ENCODE data around the gene SPATA2.

Gene SPATA2

DNA sequence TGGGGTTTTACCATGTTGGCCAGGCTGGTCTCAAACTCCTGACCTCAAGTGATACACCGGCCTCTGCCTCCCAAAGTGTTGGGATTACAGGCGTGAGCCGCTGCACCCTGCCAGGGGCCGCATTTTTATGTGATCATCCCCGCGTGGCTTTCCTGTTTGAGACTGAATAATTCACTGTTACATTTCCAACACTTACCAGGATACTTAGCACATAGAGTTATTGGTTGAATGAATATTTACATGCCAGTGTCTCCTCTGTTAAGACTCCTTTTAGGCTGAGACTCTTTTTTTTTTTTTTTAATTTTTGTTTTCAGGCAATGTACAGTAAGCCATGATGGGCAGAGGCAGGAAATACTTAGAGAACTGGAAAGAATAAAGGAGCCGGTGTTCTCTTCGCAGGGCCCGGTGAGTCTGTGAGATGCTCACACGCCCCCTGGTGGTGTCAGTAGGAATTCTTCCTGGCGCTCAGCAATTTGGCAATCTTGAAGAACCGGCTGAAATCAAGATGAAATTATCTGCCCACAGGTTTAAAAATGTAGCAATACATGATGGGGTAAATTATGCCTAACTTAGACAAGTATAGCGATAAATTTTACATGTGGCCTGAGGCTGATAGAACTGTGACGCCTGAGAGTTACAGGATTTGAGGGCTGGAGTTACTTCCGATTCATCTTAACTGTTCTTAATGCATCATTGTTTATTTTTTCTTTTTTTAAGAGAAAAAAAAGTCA is 13.2 kb upstream of the SPATA2 start:
- DNase-seq = peak; percentile 56

DNA sequence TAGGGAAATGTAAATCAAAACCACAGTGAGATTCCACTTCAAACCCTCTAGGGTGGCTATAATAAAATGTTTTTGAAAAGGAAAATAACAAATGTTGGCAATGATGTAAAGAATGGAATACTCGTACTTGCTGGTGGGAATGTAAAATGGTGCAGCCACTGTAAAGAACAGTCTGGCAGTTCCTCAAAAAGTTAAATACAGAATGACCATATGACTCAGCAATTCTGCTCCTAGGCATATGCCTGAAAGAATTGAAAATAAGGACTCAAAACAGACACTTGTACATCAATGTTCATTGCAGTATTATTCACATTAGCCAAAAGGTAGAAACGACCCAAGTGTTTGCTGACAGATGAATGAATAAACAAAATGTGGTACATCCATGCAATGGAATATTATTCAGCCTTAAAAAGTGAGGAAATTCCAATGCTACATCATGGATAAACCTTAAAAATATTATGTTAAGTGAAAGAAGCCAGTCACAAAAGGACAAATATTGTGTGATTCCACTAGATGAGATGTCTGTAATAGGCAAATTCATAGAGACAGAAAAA is 10.6 kb upstream of the SPATA2 start:
- DNase-seq = no peak

DNA sequence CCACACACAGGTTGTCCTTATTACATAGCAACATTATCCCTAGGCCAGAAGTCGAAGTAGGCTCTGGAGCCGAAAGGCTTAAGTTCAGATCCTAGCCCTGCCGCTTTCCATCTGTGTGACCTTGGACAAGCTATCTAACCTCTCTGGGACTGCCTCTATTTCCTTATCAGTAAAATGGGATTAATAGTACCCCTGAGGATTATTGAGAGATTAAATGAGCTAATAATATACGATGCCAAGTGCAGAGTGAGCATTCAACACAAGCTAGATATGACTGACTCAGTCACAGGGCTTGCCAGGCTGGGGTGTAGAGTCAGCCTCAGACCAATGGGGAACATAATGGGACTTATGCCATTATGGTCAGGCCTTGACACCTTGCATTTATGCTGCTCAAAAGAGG is 8.9 kb upstream of the SPATA2 start:
- no peak for DNase-seq

DNA sequence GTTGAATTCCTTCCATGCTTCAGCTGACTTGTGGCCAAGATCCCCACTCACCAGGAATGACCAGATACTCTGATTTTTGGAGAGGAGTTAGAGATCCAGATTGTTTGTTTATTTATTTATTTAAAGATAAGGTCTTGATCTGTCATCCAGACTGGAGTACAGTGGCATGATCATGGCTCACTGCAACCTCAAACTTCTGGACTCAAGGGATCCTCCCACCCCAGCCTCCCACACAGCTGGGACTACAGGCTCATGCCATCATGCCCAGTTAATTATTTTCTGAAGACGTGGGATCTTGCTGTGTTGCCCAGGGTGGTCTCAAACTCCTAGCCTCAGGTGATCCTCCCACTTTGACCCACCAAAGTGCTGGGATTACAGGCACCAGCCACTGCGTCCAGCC is 4.1 kb upstream of the SPATA2 start:
- DNase-seq = no peak

DNA sequence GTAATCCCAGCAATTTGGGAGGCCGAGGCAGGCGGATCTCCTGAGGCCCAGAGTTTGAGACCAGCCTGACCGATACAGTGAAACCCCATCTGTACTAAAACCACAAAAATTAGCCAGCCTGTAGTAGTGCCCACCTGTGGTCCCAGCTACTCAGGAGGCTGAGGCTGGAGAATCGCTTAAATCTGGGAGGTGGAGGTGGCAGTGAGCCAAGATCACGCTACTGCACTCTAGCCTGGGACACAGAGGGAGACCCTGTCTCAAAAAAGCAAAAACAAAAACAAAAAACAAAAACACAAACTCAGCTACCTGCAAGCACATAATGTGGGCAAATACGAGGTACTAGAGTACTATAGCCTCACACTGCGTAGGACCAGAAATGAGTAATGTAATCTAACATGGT is 3.7 kb upstream of the SPATA2 start:
- no peak for DNase-seq

DNA sequence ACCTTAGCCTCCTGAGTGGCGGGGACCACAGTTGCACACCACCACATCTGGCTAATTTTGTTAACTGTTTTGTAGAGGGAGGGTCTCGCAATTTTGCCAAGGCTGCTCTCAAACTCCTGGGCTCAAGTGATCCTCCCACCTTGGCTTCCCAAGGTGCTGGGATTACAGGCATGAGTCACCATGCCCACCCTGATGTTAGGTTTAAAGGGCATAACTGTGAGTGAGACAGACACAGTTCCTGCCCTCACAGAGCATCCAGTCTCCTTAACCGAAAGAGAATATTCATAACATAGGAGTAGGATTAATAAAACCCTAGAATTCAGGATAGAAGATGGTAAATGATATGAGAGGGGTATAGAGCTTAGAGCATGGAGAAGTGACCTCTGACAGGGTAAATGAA is 3.1 kb upstream of the SPATA2 start:
- no peak for DNase-seq

DNA sequence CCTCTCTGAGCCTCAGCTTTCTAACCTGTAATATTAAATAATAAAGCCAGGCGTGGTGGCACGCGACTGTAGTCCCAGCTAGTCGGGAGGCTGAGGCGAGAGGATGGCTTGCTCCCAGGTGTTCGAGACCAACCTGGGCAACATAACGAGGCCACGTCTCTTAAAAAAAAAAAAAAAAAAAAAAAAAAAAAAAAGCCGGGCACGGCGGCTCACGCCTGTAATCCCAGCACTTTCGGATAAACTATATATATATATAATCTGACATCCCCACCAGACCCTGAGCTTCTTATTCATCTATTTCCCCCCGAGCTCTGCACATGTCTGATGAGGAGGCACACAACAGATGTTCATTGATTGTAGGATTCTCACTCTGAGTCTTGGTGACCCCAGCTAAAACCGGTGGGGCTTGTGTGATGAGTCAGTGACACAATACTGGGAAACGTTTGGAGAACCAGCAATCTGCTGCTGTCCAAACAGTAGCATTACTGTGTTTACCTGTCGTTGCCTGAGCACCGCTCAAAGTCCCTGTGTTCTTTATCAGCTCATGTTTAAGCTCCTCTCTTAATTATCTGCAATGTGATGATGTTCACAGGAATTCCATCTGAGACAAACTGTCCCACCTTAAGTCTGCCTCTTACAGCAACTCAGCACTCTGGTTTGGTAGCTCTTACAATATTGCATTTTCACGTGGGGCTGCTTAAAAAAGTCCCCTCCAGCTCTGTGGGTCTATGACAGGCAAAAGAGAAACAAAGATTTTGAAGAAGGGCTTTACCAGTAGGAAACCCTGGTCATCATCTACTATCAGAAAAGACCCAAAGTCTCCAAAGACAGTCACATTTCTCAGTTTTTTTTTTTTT is 1.0 kb upstream of the SPATA2 start:
- peak; percentile 84 for DNase-seq

DNA sequence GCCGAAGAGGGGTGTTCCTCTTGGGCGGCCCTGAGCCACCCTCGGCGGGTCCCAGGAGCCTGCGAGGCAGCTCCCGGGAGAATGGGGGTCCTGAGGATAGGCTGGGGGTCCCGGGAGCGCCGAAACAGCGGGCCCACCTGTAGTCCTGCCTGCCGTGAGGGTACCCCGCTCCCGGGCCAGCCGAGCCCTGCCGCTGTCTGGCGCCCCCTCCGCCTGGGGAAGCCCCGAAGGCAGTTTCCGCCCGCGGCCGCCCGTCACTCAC is 280 bp downstream of the SPATA2 start:
- DNase-seq = no peak

DNA sequence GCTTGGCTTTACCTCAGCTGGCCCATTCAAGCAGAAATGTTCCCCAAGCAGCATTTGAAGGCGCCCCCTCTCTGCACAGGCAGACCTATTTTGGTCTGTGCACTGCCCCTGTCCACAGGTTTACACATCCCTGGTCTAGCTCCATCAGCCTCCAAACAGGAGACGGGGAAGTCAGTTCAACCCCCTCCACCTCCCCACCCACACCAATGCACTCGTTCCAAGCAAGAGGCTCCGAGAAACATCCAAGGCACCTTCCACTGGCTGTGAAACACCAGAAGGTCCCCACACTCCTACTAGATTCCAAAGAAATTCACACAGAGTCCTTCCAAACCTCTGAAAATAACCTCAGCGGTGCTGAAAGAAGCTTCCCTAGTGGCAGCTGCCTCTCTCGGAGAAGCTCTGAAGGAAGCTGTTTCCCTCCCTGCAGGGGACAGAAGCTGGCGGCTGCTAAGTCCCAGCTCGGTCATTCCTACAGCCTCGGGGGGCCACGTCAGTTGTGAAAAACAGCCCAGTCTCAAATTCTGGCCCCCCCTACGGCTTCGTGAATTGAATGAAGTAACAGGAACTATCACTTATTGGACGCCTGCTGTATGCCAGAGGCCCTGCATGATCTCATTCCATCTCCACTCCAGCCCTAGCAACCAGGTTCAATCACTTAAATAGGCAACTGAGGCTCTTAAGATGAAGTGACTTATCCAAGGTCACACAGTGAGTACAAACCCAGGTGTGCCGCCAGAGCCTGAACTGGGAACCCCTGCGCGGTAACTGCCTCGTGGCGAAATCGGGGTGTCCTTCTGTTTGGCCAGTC is 815 bp downstream of the SPATA2 start:
- DNase-seq = no peak

DNA sequence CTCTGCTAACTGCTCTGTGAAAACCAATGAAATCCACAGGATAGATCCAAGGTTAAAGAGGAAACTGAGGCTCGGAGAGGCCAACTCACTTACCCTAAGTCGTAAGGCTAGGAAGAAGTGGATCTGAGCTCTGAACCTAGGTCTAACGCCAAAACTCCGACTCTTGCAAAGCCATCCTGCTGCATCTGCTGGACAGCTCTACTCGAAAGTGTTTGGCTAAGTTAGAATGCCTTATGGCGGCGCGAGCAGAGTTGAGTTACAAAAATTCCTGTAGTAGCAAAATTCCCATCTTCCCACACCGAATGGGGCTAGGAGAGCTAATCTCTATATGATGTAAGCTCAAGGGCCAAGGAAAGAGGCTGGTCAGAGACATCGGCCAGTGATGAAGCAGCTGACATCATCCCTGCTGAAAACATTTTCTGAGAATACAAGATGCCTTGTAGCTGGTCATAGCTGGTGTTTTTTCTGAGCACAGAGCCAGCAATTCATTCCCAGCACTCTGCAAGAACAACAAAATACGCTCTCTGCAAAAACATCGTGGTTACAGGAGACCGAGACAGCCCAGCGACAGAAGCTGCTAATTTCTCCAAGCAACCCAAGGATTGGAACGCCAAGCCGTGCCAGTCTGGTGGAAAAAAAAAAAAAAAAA is 1.8 kb downstream of the SPATA2 start:
- DNase-seq = no peak

DNA sequence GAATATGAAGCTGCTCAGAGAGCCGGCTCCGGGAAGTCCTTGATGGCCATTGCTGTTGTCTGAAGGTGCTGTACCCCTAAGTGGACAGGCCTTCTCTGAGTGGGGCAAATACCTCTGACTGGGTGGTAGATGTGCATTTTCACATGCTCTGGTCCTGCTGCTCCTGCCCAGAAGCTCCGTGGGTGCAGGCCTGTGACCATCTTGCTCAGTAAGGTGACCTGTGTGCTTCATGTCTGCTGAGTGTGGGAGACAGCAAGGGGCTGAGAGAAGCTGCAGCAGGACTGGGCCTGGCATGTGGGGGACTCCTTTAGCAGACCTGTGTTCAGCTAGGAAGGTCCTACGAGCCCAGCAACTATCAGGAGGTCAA is 5.0 kb downstream of the SPATA2 start:
- no peak for DNase-seq

DNA sequence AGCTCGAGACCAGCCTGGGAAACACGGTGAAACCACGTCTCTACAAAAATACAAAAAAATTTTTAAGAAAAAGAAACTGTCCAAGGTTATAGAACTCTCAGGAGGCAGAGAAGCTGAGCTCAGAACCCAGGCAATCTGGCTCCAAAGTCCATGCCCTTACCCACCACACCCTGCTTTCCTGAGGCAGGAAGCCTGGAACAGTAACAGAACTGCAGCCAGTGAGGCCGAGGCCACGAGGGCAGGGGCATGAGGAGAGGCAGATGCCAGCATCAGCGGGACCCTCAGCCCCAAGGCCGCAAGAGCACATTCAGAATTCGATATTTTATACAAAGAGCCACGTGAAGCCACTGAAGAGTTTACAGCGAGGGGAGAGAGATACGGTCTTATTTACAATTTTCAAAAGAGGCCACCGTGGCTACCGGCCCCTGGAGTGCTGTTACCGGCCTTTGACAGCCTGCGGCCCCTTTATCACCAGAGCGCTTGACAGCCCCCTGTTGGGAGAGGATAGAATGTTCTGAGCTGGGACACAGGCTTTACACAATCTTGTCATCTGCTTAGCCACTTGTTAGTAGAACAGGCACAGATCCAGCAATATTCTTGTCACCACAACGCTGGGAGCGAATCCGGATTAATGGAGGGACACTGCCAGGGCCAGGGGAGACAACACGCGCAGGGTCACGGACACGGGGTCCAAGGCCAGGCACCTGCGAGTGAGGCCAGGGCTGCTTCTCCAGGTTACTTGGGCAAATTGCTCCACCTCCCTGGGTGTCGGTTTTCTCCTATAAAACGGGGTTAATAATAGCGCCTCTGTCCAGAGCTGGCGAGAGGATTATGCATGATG is 5.6 kb downstream of the SPATA2 start:
- no peak for DNase-seq

DNA sequence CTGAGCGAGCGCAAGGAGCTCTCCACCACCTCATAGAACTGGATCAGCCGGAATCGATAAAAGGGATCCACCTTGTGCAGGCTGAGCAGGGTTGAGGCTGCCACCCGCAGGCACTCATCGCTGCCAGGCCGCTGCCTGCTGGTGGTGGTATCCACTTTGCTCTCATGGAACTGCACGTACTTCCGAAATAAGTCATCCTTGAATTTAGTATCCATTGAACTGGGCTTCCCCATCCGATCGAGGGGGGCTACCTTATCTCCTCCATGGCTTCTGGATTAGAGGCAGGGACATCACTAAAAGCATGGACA is 7.1 kb downstream of the SPATA2 start:
- no peak for DNase-seq

DNA sequence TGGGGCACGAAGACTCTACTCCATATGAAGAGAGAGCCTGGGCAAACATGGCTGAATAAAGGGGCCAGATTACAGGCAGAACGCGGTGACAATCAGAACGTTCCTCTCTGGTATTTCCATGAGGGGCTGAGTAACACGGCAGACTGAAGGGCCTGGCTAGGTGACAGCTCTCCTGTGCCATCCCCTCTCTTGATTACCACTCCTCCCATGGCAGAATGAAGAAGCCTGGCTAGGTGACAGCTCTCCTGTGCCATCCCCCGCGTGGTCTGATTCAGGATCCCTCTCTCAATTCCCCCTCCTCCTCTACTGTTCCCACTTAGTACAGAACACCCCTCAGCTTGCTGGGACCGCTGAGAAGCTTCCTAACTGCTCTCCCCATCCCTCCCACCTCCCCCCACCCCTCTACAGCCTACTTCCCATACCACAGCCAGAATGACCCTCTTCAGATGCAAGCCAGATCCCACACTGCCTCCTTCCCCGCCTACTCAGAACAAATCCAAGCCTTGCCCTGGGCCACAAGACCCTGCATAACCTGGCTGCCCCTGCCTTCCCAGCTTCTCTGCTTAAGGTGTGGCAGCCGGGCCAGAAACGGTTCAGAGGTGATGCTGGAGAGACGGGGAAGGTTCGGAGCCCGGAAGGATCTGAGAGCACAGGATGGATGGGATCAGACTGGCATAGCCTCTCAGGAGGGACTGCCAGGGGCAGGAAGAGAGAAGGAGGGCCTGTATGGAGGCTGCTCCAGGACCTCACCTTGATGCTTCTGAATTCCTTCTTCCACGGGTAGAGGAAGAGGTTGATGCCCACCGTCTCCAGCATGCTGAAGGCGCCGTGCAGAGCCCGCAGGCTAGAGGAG is 7.7 kb downstream of the SPATA2 start:
- peak; percentile 84 for DNase-seq

DNA sequence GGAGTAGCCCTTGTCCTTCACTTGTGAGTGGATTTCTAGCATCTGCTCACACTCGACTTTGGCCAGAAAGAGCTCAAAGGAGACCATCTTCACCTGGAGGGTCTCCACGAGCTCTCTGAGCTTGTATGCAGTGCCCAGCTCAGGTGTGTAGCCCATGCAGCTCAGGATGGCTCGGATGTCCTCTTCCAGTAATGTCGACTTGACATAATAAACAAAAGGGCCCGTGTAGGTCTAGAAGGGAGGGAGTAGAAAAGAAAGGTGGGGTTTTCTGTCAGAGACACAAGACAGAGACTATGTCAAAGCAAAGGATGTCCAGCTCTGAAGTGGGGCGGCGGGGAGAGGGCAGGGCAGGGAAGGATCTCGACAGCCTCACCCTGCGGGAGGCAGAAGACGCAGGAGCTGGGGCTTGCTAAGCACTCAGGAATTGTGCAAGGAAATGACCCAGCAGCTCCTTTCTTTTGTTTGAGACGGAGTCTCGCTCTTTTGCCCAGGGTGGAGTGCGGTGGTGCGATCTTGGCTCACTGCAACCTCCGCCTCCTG is 8.6 kb downstream of the SPATA2 start:
- DNase-seq = no peak

DNA sequence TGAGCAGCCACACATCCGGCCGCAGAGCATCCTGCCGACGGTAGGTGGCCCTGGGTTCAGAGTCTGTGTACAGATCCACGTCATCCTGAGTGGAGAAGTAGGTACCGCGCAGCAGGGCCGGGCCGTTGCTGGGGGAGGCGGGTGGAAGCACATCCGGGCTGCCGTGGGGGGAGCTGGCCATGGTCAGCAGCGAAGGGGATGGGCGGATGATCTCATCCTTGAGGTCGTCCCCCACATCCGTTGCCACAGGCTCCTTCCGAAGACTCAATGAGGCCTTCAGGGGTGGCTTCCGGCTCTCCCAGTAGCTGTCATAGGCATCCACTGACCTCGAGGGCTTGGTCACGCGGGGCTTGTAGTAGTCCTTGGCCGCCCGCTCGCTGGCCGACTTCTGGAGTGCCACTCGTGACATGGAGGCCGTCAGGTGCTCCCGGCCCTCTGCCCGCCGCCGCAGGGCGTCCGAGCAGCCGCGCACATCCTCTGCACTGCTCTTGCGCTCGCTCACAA is 9.2 kb downstream of the SPATA2 start:
- DNase-seq = no peak

DNA sequence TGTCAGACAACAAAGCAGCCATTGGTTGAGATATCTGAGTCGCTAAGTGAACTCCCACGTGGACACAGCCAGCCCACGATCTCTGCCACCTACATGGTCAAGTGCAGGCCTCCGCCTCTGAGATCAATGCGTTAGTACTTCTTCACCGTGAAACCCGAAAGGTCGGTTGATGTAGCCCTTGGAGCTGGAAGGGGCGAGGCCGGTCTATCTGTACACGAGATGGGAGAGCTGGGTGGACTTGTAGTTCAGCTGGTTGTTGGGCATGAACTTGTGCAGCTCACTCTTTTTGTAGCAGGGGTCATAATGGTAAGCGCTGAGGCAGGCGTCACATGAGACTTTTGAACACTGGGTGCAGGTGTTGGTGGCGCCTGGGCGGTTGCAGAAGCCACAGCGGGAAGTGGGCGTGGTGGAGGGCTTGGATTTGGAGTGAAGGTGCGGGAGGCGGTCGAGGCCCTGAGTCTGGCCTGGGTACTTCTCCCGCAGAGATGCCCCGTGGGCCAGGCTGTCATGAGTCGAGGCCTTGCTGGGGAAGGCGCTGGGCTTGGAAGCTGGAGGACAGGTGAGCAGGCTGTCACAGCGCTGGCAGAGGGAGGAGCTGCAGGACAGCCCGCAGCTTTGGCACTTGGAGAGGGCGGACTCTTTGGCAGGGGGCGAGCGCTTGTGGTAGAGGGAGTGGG is 9.8 kb downstream of the SPATA2 start:
- DNase-seq = no peak

DNA sequence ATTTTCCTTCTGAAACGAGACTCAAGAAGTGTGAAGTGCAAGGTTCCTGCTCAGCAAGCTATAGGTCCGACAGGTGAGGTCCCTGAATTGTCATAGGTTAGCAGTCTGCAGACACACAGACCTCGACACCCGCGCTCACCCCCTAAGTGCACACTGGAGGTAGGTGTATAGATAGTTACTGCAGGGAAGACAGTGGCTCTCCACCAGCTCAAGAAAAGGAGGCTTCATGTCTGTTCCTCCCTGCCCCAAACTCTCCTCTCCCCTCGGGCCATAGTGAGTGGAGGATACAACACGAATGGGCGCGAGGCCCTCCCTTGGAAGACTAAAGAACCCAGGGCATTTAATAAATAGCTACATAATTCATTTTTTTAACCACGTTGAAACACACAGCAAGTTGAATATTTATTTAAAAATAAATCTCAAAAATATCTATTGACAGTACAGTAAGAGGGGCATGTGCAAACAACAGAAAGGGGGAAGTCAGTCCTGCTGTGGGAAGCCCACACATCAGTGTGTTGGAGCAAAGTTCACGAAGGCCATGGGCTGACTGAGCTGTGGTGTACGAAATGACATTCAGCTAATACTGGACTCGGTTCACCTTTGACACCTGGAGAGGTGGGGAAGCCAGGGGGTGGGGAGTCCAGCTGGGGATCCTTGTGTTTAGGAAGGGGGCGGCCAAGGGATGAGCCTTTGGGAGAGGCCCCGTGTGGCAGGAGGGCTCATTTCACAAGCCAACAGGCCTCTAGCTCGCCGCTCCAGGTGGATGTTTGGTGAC is 10.7 kb downstream of the SPATA2 start:
- no peak for DNase-seq

DNA sequence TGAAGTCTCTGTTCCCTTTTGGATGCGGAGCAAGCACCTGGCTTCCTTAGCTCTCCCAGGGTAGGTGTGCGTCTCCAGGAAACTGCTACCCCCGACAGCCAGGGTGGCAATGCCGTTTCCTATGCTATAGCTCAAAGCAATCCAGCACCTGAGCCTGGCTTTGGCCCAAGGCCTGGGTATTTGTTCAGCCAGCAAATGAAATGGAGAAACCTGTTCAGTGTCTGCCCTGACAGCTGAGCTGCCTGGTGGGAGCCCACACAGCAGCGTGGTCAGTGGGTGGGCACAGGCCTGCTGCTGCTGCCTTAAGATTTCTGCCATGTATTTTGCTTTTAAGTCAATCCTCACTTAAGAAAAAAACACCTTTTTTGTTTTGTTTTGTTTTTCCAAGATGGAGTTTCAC is 13.7 kb downstream of the SPATA2 start:
- DNase-seq = peak; percentile 79

Measured in NCI-H2029 (cell line).